RWPE1 (cell line): ENCODE results near the gene HLA-DRA.

Source experiments
- CTCF ChIA-PET: fragments of 350-600 bp; sonication (Branson Sonifier 250); formaldehyde crosslinking; extraction: SDS; loops from one replicate; lab custom pipeline; 2021; lab: Yijun Ruan, JAX
- POLR2A ChIA-PET: fragments of 400-600 bp; formaldehyde crosslinking; extraction: SDS; loops from one replicate; lab custom pipeline; 2020; ENCODE audit warnings: antibody characterized with exemption; ENCODE audit not compliant: low non-redundant PET; lab: Yijun Ruan, JAX
- DNase-seq: peaks from one replicate; pipeline ENCODE4 v3.0.0; 2012; ENCODE audit warnings: low spot score
- H3K27ac ChIP-seq: fragments of 450-650 bp; 2 replicates; pipeline ENCODE4 v1.5.1; 2017
- TF ChIP-seq, protein P1 (sequence below): fragments of 450-650 bp; conservative IDR thresholded peaks from 2 replicates; pipeline ENCODE4 v1.5.1; 2017; ENCODE audit warnings: low read depth, mild to moderate bottlenecking

Gene HLA-DRA

DNA sequence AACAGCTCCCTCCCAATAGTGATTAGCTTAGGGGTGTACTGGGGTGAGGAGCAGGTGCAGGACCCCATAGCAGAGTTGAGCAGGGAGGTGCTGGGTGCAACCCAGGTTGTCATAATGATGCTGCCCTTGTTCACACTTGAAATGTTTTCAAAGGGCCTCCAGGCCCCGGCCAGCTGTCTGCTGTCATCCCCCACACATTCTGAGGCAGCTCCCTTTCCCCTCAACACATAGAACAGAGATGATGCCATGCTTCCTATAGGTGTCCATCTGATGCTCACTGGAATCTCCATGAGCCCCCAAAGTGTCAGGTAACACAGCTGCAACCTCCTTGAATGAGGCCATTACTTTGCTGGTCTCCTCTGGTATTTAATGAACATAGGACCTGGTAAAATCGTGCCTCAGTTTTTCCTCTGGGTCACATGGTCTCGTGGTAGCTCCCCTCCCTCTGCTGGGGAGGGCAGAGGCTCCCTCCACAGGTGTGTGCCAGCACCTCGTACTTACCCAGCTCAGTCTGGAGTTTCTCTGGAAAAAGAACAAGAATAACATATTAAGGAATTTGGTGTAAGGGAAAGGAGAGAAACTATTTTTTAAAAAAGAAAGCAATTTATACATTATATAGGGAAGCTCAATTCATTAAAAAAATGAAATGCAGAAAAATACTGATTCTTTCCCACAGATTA, 38.3 kb upstream of the HLA-DRA start:
- TF ChIP-seq, protein P1, sequence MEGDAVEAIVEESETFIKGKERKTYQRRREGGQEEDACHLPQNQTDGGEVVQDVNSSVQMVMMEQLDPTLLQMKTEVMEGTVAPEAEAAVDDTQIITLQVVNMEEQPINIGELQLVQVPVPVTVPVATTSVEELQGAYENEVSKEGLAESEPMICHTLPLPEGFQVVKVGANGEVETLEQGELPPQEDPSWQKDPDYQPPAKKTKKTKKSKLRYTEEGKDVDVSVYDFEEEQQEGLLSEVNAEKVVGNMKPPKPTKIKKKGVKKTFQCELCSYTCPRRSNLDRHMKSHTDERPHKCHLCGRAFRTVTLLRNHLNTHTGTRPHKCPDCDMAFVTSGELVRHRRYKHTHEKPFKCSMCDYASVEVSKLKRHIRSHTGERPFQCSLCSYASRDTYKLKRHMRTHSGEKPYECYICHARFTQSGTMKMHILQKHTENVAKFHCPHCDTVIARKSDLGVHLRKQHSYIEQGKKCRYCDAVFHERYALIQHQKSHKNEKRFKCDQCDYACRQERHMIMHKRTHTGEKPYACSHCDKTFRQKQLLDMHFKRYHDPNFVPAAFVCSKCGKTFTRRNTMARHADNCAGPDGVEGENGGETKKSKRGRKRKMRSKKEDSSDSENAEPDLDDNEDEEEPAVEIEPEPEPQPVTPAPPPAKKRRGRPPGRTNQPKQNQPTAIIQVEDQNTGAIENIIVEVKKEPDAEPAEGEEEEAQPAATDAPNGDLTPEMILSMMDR, result no peak
- no peak for DNase-seq
- ChIA-PET CTCF (interaction anchor here (0.7 to 2.0 kb wide), 3 partner anchors 12 to 1835 kb away, joined by 4 to 12 read pairs (median 5); no protein-coding TSS in a partner anchor), POLR2A (no interaction called here)
- H3K27ac ChIP-seq, result no peak overlapping the region

DNA sequence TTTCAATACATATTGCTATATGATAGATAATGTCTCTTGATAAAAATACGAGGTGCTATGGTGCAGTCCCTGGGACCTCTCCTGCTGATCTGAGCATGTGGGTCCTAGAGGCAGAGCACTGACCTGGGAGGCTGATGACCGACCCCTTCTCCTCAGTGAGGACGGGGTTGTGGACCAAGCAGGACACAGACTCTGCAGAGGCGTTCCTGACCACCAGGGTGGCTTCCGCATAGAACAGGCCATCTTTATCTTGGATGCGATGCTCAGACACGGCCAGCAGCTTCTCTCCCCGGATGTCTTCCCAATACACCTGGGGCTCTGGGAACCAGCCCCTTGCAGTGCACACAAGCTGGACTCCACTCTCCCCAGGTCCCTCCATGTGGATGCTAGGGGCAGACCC, 36.9 kb upstream of the HLA-DRA start:
- CTCF ChIA-PET, result interaction anchor here (1.1 to 2.0 kb wide), 2 partner anchors 11 to 310 kb away, joined by 4 to 12 read pairs; no protein-coding TSS in a partner anchor
- H3K27ac ChIP-seq, result no peak overlapping the region
- POLR2A ChIA-PET, result no interaction called here
- TF ChIP-seq, protein P1, result no peak
- DNase-seq, result no peak

DNA sequence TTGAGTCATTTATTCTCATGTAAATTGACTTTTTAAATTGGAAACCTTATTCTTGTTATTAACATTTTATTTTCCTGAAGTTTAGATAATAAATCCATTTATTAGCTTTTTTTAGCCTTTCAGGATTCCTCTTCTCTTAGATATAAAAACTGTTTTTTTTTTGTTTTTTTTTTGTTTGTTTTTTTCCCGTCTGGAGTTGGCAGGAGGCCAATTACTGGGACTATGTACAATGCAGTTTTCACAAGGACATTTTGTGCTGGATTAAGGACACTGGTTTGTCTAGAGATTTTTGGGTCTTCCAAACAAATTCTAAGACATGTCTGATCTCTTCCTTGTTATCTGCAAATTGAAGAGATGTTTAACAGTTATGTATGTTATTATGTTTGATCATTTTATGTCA, 34.0 kb upstream of the HLA-DRA start:
- DNase-seq, result no peak
- H3K27ac ChIP-seq, result no peak overlapping the region
- CTCF ChIA-PET, result interaction anchor here (0.8 kb wide), 1 partner anchor 9 kb away, joined by 3 read pairs; no protein-coding TSS in a partner anchor
- TF ChIP-seq, protein P1, result no peak
- POLR2A ChIA-PET, result no interaction called here

DNA sequence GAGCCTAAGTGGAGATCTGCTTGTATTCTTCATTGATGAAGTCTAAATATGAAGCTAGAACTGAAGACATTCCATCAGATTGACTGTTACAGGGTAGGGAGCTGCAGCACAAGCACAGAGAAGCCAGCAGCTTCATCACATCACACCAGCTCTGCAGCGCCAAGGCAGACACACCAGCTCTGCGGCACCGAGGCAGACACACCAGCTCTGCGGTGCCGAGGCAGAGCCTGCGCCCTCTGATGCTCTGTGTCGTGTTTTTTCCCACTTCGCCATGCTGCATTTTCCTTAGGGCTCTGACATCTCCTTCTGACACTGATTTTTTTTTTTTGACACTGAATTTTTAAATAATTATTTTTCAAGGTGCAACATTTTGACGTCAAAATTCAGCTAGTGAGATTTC, 33.5 kb upstream of the HLA-DRA start:
- H3K27ac ChIP-seq, result no peak overlapping the region
- POLR2A ChIA-PET, result no interaction called here
- DNase-seq, result no peak
- TF ChIP-seq, protein P1, result no peak
- CTCF ChIA-PET, result interaction anchor here (0.7 to 0.8 kb wide), 3 partner anchors 9 to 281 kb away, joined by 3 to 4 read pairs (median 4); no protein-coding TSS in a partner anchor

DNA sequence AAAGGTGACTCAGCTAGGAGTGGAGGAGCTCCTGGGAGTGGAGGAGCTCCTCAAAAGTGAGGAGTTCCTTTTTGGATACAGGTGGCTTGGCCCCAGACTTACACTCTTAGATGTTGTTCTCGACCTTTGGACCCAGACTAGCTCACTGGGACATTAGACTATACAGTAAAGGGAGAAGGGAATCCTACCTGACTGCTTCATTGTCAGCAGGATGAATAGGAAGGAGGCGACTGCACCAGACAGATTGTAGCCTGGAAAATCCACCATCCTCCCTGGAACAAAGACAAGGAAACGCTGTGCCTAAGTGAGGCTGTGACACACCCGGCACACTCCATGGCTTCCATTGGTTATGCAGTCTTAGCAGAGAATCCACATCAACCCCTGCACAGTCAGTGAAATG, 32.8 kb upstream of the HLA-DRA start, which contains the start of gene BTNL2:
Gene BTNL2, minus strand, starts transcription at position 325 of the 400 bp plus-strand sequence. Its CDS starts 58 bp downstream, at position 267.
- POLR2A ChIA-PET, result no interaction called here
- CTCF ChIA-PET, result interaction anchor here (0.7 to 0.8 kb wide), 2 partner anchors 68 to 281 kb away, joined by 4 read pairs; no protein-coding TSS in a partner anchor
- H3K27ac ChIP-seq, result no peak within 1 kb of the TSS
- DNase-seq, result no peak
- TF ChIP-seq, protein P1, result no peak

DNA sequence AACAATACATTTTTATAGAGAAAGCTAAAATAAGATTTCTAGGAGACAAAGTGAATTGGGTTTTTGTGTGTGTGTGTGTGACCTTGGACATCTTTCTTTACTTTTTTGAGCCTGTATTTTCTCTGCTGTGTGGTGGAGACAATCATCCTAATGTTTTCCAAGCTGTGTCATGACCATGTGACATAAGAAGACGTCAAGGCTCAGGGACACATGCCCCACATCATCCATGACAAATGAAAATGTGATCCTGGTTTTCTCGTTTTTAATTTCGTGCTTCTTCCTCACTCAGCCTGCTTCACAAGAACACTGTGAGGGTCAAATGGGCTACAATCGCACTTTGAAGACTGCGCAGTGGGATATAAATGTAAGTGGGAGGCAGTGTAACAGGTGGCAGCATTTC, 28.8 kb upstream of the HLA-DRA start:
- CTCF ChIA-PET, result interaction anchor here (1.0 kb wide), 1 partner anchor 457 kb away, joined by 5 read pairs; no protein-coding TSS in a partner anchor
- POLR2A ChIA-PET, result no interaction called here
- TF ChIP-seq, protein P1, result no peak
- DNase-seq, result no peak
- H3K27ac ChIP-seq, result no peak overlapping the region
